GM12801 (cell line): ENCODE results near the gene TENT4B.

Experiments
- TF ChIP-seq, protein P1 (sequence below): IDR thresholded peaks from one replicate; pipeline ENCODE4 v1.5.1; 2011; ENCODE audit warnings: control low read depth; ENCODE audit not compliant: insufficient read length; ENCODE audit errors: extremely low read depth

TENT4B gene

DNA sequence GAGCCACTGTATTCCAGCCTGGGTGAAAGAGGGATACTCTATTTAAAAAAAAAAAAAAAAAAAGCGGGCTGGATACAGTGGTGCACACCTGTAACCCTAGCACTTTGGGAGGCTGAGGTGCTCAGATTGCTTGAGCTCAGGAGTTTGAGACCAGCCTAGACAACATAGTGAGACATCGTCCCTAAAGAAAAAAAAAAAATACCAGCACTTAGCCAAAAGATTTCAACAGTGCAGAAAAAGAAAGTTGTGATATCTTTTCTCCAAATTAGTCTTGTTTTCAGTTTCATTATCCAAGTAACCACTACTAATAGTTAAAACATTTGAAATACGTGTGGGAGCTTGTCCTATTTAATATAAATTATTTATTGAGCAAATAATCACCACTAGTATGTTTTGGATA lies 48.7 kb downstream of the TENT4B start:
- TF ChIP-seq, protein P1, sequence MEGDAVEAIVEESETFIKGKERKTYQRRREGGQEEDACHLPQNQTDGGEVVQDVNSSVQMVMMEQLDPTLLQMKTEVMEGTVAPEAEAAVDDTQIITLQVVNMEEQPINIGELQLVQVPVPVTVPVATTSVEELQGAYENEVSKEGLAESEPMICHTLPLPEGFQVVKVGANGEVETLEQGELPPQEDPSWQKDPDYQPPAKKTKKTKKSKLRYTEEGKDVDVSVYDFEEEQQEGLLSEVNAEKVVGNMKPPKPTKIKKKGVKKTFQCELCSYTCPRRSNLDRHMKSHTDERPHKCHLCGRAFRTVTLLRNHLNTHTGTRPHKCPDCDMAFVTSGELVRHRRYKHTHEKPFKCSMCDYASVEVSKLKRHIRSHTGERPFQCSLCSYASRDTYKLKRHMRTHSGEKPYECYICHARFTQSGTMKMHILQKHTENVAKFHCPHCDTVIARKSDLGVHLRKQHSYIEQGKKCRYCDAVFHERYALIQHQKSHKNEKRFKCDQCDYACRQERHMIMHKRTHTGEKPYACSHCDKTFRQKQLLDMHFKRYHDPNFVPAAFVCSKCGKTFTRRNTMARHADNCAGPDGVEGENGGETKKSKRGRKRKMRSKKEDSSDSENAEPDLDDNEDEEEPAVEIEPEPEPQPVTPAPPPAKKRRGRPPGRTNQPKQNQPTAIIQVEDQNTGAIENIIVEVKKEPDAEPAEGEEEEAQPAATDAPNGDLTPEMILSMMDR = no peak

GRCh38 chr16:50202926-50203624 lies 50.0 kb downstream of the TENT4B start:
- TF ChIP-seq, protein P1 = no peak

- TF ChIP-seq, protein P1 = no peak
Observed at GRCh38 chr16:50203681-50204080, 50.6 kb downstream of the TENT4B start.

DNA sequence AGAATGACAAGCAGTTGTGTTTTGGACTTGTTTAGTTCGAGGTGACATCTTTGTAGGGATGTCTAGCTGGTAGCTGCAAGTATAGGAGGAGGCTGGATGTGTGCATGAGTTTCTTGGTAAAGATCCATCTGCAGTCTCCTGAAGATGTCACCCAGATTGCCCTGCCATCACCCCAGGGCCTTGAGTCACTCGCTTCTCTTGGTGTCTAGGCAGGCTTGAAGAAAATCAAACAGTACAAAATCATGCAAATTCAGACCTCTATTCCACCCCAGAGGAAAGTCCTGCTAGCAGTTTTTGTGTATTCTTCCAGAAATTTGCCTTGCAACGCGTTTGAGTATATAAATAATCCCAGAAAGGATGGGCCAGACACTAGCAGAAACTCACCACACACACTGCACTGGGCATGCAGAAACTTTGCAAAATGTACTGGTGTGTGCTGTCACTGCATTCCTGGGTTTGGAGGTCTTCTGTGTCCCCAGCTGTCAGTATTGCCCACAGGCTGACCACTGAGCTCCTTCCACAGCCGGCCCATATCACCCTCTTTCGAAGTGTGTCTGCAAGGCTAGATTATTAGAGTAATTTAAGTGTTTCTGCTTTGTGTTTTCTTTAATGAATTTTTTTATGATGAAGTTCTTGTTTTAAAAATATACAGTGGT lies 51.5 kb downstream of the TENT4B start:
- TF ChIP-seq, protein P1 = no peak

- TF ChIP-seq, protein P1 = no peak
Observed at GRCh38 chr16:50207652-50208051, 54.5 kb downstream of the TENT4B start.

DNA sequence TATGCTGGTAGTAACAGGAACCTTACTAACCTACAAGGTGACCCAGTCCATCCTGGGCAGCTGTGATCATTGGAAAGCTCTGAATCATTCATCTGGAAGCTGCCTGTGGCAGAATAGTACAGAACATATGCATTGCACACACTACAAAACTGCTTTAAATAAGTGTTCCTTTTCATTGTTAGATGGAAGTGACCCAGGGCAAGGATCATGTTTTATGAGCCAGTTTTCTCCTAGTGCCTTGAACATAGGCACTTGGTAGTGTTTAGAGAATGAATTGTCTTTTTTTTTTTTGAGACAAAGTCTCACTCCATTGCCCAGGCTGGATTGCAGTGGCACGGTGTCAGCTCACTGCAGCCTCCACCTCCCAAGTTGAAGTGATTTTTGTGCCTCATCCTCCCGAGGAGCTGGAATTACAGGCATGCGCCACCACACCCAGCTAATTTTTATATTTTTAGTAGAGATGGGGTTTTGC lies 55.4 kb downstream of the TENT4B start:
- TF ChIP-seq, protein P1 = no peak

- TF ChIP-seq, protein P1 = no peak
Observed at GRCh38 chr16:50209546-50210265, 56.6 kb downstream of the TENT4B start.
